ENCODE measurements around the gene SH3RF3.

Gene SH3RF3

GRCh38 chr2:109287838-109288237 is 158.8 kb downstream of the SH3RF3 start:
- no peak for TF ChIP-seq CTCF (IDR thresholded peaks at IDR 0.05; ENCODE audit: insufficient read depth, low read depth, low read length, missing control alignments)
- DNase-seq (ENCODE audit: low read depth): no peak
- H3K4me3 ChIP-seq (ENCODE audit: low read length): no peak overlapping the region

GRCh38 chr2:109288544-109289368 is 159.8 kb downstream of the SH3RF3 start:
- H3K4me3 ChIP-seq (ENCODE audit: low read length): no peak overlapping the region
- DNase-seq (ENCODE audit: low read depth): no peak
- no peak for TF ChIP-seq CTCF (IDR thresholded peaks at IDR 0.05; ENCODE audit: insufficient read depth, low read depth, low read length, missing control alignments)

- H3K4me3 ChIP-seq (ENCODE audit: low read length): no peak overlapping the region
- TF ChIP-seq CTCF (IDR thresholded peaks at IDR 0.05; ENCODE audit: insufficient read depth, low read depth, low read length, missing control alignments): no peak
- DNase-seq (ENCODE audit: low read depth): no peak
Observed at GRCh38 chr2:109289504-109290222, 160.7 kb downstream of the SH3RF3 start.

- DNase-seq (ENCODE audit: low read depth): no peak
- no peak for TF ChIP-seq CTCF (IDR thresholded peaks at IDR 0.05; ENCODE audit: insufficient read depth, low read depth, low read length, missing control alignments)
- H3K4me3 ChIP-seq (ENCODE audit: low read length): no peak overlapping the region
Observed at GRCh38 chr2:109290887-109291643, 162.1 kb downstream of the SH3RF3 start.

GRCh38 chr2:109292386-109292785 is 163.4 kb downstream of the SH3RF3 start:
- no peak for DNase-seq (ENCODE audit: low read depth)
- H3K4me3 ChIP-seq (ENCODE audit: low read length): no peak overlapping the region
- TF ChIP-seq CTCF (IDR thresholded peaks at IDR 0.05; ENCODE audit: insufficient read depth, low read depth, low read length, missing control alignments): no peak

GRCh38 chr2:109293663-109294062 is 164.7 kb downstream of the SH3RF3 start:
- H3K4me3 ChIP-seq (ENCODE audit: low read length): no peak overlapping the region
- TF ChIP-seq CTCF (IDR thresholded peaks at IDR 0.05; ENCODE audit: insufficient read depth, low read depth, low read length, missing control alignments): no peak
- no peak for DNase-seq (ENCODE audit: low read depth)
